IPS-18a (cell line): ENCODE data around the gene NOP10.

Experiments used
- H3K27ac ChIP-seq: one replicate; pipeline ENCODE4 v1.5.1; 2013; ENCODE audit warnings: low read length
- H3K27me3 ChIP-seq: one replicate; pipeline ENCODE4 v1.6.1; 2013; ENCODE audit warnings: mild to moderate bottlenecking, low read length; ENCODE audit not compliant: control insufficient read depth, insufficient read depth
- H3K36me3 ChIP-seq: one replicate; pipeline ENCODE4 v1.6.1; 2013; ENCODE audit warnings: low read depth, low read length; ENCODE audit not compliant: control insufficient read depth
- H3K4me1 ChIP-seq: one replicate; pipeline ENCODE4 v1.6.1; 2013; ENCODE audit warnings: low read depth, low read length; ENCODE audit not compliant: control insufficient read depth
- H3K4me3 ChIP-seq: one replicate; pipeline ENCODE4 v1.5.1; 2013; ENCODE audit warnings: low read length
- H3K9ac ChIP-seq: one replicate; pipeline ENCODE4 v1.6.1; 2013; ENCODE audit warnings: mild to moderate bottlenecking, low read length, moderate library complexity
- H3K9me3 ChIP-seq: one replicate; pipeline ENCODE4 v1.6.1; 2013; ENCODE audit warnings: low read depth, low read length; ENCODE audit not compliant: control insufficient read depth

NOP10 gene

GRCh38 chr15:34366271-34367065, 23.5 kb upstream of the NOP10 start:
- Histone ChIP-seq H3K27ac (no peak overlapping the region), H3K4me3 (peak overlapping the region; percentile 63), H3K9ac (peak overlapping the region; percentile 61), H3K36me3 (peaks cover 10% of the 10 kb centered on the region), H3K9me3 (no peaks in the 10 kb centered on the region), H3K4me1 (peaks cover 7% of the 10 kb centered on the region), H3K27me3 (no peaks in the 10 kb centered on the region)

GRCh38 chr15:34365836-34366235, 22.9 kb upstream of the NOP10 start:
- no peaks in the 10 kb centered on the region for H3K9me3 ChIP-seq
- peaks cover 7% of the 10 kb centered on the region for H3K4me1 ChIP-seq
- peak overlapping the region; percentile 63 for H3K4me3 ChIP-seq
- H3K27ac ChIP-seq = no peak overlapping the region
- H3K36me3 ChIP-seq = peaks cover 16% of the 10 kb centered on the region
- peak overlapping the region; percentile 61 for H3K9ac ChIP-seq
- no peaks in the 10 kb centered on the region for H3K27me3 ChIP-seq

DNA sequence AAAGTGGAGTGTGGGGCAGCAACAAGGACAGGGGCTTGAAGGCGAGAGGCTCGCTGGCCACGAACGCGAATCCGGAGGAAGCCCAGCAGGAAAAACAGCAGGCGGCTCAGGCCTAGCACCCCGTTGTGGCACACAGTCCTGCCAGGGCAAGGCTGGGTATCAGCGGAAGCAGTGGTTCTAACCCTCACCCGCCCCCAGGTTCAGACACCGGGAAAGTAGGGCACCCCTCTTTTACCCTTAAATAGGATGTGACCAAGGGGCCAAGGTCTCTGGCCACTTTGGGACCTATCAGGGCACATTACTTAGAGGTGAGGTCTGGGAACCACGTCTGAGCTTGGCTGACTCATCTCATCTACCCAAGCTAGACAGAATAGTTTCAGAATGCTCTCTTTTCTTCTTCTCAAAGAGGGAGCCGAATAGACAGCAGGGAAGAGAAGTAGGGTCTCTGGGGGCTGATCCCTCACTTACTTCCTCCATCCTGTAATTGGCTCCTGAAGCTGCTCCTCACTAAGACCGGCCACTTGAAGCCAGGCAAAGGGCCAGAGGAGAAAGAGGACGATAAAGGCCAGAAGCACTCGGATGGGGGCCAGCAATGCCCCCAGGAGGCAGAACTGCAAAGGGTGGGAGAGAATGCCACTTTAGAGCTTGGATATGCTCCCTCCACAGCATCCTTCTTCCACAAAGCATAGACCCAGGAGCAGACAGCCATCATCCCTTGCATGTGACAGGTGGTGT, 22.3 kb upstream of the NOP10 start:
- Histone ChIP-seq H3K36me3 (peaks cover 18% of the 10 kb centered on the region), H3K27me3 (no peaks in the 10 kb centered on the region), H3K27ac (no peak overlapping the region), H3K9ac (no peak overlapping the region), H3K9me3 (no peaks in the 10 kb centered on the region), H3K4me3 (peak overlapping the region; percentile 63), H3K4me1 (peaks cover 7% of the 10 kb centered on the region)

- H3K9ac ChIP-seq = no peak overlapping the region
- peaks cover 7% of the 10 kb centered on the region for H3K4me1 ChIP-seq
- peaks cover 27% of the 10 kb centered on the region for H3K36me3 ChIP-seq
- H3K27me3 ChIP-seq = no peaks in the 10 kb centered on the region
- no peak overlapping the region for H3K4me3 ChIP-seq
- H3K27ac ChIP-seq = no peak overlapping the region
- no peaks in the 10 kb centered on the region for H3K9me3 ChIP-seq
These were observed 21.1 kb upstream of the NOP10 start for GRCh38 chr15:34364041-34364440.

DNA sequence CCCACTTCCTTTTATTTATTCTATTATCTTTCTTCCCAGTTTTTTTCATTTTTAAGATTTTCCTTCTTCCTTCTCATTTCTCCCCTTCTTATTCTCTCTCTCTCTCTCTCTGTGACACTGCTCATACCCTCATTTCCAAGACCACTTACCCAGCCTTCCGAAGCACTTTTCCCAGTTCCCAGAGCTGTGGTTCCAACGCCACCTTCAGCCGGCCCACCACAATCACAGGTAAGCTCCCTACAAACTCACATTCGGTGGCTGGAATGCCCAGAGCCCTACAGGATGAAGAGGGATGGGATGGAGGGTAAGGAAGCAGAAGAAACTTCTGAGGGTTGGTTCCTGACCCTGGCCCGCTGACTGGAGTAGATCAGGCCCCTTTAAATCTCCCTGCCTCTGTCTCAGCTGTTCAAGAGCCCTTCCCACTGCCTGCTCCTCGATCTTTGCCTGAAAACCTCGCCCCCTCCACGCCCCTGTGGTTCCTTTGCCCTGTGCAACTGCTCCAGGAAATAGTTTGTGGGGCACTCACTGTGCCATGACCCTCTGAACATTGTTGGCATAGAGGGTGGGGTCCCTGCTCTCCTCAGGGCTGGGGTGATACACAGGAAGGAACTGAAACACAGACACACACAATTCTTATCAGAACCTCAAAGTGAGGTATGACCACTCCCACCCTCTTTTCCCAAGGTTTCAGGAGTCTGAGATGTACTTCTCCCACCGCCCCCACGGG, 19.3 kb upstream of the NOP10 start:
- no peak overlapping the region for H3K9ac ChIP-seq

DNA sequence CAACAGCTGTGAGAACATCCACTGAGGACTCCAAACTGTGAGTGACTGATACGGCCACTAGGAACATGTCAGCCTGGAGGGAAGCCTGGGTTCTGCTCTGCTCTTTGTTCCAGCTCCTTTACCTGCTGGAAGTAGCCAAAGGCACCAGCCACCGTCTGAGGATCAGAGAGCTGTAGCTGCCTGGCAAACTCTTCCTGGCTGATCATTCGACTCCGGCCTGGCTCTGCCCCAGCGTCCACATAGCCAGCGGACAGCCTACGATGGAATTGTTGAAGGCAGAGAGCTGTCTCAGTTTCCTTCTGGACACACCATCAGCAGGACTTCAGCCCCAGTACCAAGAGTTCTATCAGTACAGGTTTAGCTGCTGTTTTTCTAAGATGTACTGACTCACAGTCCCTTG, 18.3 kb upstream of the NOP10 start:
- Histone ChIP-seq H3K4me1 (peaks cover 7% of the 10 kb centered on the region), H3K4me3 (no peak overlapping the region), H3K27ac (no peak overlapping the region), H3K9ac (no peak overlapping the region), H3K27me3 (no peaks in the 10 kb centered on the region), H3K9me3 (no peaks in the 10 kb centered on the region), H3K36me3 (peaks cover 39% of the 10 kb centered on the region)

More for the DNA sequence above, 19.3 kb upstream of the NOP10 start:
- Histone ChIP-seq H3K36me3 (peaks cover 32% of the 10 kb centered on the region), H3K27ac (no peak overlapping the region), H3K27me3 (no peaks in the 10 kb centered on the region), H3K9me3 (no peaks in the 10 kb centered on the region), H3K4me1 (peaks cover 7% of the 10 kb centered on the region), H3K4me3 (no peak overlapping the region)

DNA sequence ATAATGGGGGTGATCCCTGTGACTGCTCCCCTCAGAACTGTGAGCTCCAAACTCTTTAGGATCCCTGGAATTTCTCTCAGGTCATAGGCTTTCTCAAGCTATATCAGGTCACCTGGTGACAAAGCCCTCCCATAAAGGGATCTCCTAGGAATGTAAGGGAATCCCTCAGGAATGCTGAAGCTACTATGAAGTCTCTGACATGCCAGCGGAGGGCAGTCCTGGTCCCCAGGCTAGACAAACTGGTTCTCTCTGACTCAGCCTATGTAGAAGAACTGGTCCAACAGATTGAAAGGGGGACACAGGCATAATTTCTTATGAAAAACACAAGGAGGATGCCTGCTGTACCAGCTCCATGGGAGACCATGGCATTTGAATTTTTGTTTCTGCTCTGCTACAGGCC, 17.4 kb upstream of the NOP10 start:
- H3K9me3 ChIP-seq = no peaks in the 10 kb centered on the region
- no peaks in the 10 kb centered on the region for H3K27me3 ChIP-seq
- no peak overlapping the region for H3K4me3 ChIP-seq
- no peak overlapping the region for H3K9ac ChIP-seq
- H3K27ac ChIP-seq = no peak overlapping the region
- peaks cover 47% of the 10 kb centered on the region for H3K36me3 ChIP-seq
- H3K4me1 ChIP-seq = no peaks in the 10 kb centered on the region

DNA sequence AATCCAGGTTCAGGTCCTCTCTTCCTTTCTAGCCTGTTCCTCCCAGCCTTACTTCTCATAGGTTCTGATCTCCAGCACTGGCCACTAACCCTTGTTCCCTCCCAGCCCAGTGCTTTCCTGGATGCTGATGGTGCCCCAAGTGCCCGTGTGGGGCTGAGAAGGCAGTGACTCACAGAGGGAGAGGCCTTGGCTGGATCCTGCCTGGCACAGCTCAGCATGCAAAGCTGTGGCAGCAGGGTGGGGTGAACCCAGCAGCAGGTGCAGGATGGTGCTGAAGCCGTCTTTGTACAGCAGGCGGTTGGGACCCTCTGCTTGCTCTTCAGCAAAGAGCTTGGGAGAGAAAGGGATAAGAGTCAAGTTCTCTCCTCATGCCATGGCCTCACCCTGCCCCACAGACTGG, 16.5 kb upstream of the NOP10 start:
- Histone ChIP-seq H3K4me3 (no peak overlapping the region), H3K27me3 (no peaks in the 10 kb centered on the region), H3K27ac (no peak overlapping the region), H3K9me3 (no peaks in the 10 kb centered on the region), H3K9ac (no peak overlapping the region), H3K36me3 (peaks cover 54% of the 10 kb centered on the region), H3K4me1 (no peaks in the 10 kb centered on the region)

GRCh38 chr15:34358948-34359347, 16.0 kb upstream of the NOP10 start:
- H3K27me3 ChIP-seq = no peaks in the 10 kb centered on the region
- H3K4me1 ChIP-seq = no peaks in the 10 kb centered on the region
- H3K27ac ChIP-seq = no peak overlapping the region
- no peak overlapping the region for H3K4me3 ChIP-seq
- no peaks in the 10 kb centered on the region for H3K9me3 ChIP-seq
- peaks cover 56% of the 10 kb centered on the region for H3K36me3 ChIP-seq
- no peak overlapping the region for H3K9ac ChIP-seq

DNA sequence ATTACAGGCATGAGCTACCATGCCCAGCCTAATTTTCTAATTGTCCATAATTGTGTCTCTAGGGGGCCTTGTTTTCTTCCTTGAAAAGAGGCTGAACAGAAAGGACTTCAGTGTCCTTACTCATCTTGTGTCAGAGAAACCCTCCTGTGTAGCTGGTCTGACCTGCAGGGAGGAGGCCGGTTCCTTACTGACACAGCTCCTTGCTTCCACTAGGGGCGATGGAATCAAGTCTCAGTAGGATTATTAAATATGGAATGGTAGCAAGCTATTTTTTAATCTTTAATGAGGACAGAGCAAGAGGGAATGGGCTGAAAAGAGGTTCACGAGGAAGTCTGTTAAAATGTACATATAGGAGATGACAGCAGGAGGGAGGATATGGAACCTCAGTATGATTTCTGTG, 15.4 kb upstream of the NOP10 start:
- H3K27me3 ChIP-seq = no peaks in the 10 kb centered on the region
- no peak overlapping the region for H3K27ac ChIP-seq
- H3K36me3 ChIP-seq = peaks cover 51% of the 10 kb centered on the region
- no peaks in the 10 kb centered on the region for H3K9me3 ChIP-seq
- no peak overlapping the region for H3K9ac ChIP-seq
- H3K4me3 ChIP-seq = no peak overlapping the region
- no peaks in the 10 kb centered on the region for H3K4me1 ChIP-seq

DNA sequence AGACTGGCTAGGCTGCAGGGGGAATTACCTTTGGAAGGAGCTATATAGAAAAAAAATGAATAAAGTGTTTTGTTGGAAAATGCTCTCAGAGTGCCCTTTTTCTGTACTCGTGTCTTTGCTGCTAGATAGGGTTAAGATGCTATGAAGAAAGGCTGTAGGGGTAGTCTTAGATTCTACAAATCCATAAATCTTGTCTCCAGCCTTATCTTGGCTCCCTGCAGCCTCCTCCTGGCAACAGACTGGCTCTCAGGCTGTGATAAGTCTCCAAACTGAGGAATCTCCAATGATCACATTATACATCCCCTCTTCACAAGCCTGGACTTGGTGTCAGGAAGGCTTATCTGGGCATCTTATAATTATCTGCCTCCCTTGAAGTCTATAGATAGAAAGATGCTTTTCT, 14.7 kb upstream of the NOP10 start:
- Histone ChIP-seq H3K27me3 (no peaks in the 10 kb centered on the region), H3K27ac (no peak overlapping the region), H3K4me3 (no peak overlapping the region), H3K36me3 (peaks cover 48% of the 10 kb centered on the region), H3K9ac (no peak overlapping the region), H3K9me3 (no peaks in the 10 kb centered on the region), H3K4me1 (no peaks in the 10 kb centered on the region)
